Left kidney (tissue), 2 donors: ENCODE data around the gene MACIR. TPM values are rescaled to one million over a fixed set of nuclear protein-coding genes. Genes with fewer than 3 reads are reported as not detected.

Experiments used
- DNase-seq: peaks from one replicate; pipeline ENCODE4 v3.0.0-alpha.2; 2013
- polyA plus RNA-seq: library from polyadenylated mRNA; unstranded; fragments of 120-200 nt; gene quantifications from one replicate; pipeline ENCODE4 v1.2.1, GENCODE V29; 2013; ENCODE audit not compliant: insufficient read length

MACIR gene
- polyA plus RNA-seq, 1 donor = 19.8 TPM

GRCh38 chr5:103289024-103289423 is 30.5 kb downstream of the MACIR start:
- DNase-seq = no peak

- no peak for DNase-seq
These were observed 32.3 kb downstream of the MACIR start for GRCh38 chr5:103290846-103291245.

GRCh38 chr5:103291606-103292005 is 33.0 kb downstream of the MACIR start:
- no peak for DNase-seq

- DNase-seq = no peak
These were observed 34.5 kb downstream of the MACIR start for GRCh38 chr5:103293099-103293498.

GRCh38 chr5:103293719-103294118 is 35.2 kb downstream of the MACIR start:
- no peak for DNase-seq

DNA sequence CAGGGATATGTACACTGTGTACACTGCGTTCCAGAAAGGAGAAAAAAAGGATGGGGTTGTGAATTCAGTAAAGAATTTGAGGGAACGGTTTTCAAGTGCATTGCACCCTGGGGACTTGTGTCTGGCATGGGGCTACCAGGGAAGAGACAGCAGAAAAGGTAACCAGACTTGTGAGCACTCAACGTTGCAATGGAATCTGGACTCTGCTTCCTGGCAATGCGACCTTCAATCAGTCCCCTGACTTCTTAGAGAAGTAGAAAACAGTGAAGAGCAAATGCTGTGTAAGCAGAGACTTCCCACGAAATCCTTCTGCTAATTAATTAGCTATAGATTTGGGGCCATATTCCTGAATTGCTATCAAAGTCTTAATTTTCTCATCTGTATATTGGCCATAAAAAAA is 36.3 kb downstream of the MACIR start:
- no peak for DNase-seq

DNA sequence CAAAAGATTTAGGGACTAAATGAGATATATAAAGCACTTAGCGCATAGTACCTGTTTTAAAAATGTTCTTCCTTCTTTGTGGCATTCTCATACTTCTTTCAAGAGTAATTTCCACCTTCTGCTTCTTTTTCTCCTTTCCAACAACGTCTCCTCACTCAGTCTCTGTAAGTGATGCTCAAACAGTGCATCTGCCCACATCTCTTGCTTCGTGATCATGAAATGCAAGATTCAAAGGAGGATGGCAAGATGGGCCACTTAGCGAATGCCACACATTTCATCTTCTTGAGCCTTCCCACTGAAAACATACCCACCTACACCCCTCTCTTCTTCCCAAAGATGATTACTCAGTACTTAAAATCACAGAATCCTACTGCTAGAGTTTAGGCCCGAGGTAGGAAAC is 36.9 kb downstream of the MACIR start:
- no peak for DNase-seq

GRCh38 chr5:103295871-103296270 is 37.3 kb downstream of the MACIR start:
- DNase-seq = no peak

DNA sequence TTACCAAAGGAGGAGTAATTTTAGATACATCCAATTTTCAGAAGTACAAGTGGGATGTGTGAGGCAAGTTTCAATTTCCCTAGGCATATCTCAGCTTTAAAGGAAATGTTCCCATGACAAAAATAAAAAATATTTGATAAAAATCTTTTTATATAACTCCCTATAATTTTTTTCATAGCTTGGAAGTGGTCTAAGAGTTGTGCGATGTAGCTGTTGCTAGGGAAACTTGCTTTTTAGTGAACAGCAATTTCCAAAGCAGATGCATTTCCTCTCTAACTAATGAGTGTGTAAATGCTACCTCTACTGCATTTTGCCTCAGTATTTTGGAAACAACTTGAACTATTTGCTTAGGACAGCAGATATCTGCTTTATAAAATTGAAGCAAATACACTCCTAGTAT is 39.6 kb downstream of the MACIR start:
- DNase-seq = no peak

- DNase-seq = no peak
These were observed 40.1 kb downstream of the MACIR start for GRCh38 chr5:103298607-103299188.

DNA sequence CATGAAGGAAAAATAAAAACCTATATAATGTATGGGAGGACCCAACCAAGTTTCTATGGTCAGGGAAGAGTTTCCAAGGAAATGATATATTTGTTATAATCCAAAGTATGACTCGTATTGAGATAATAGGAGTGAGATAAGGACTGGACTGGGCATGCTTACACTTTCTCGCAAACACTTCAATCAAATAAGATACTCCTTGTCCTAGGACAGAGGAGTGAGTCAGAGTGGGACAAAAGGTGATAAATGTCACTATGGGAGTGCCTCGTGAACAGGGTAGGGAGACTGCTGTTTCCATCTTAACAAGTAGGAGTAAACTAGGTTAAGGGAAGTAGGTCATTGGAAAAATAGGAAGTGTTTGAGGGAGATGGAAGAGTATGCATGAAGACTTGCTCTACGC is 47.2 kb downstream of the MACIR start:
- no peak for DNase-seq

- DNase-seq = no peak
These were observed 48.9 kb downstream of the MACIR start for GRCh38 chr5:103307470-103307869.

DNA sequence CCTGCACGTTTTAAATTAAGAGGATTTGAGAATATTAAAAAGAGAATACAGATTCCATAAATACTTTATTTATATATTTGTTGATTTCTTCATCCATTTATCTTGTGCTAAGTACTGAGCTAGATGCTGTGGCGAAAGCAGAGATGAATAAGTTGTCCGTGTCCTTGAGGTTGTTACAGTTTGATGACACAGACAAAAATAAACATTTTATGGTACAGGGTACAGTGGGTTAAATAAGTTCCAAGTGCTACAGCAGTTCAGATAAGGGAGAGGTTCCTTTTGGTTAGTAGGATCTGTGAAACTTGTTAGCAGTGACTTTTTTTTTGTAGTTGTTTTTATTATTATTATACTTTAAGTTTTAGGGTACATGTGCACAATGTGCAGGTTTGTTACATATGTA is 50.2 kb downstream of the MACIR start:
- DNase-seq = no peak

- DNase-seq = no peak
These were observed 54.5 kb downstream of the MACIR start for GRCh38 chr5:103313056-103313455.

DNA sequence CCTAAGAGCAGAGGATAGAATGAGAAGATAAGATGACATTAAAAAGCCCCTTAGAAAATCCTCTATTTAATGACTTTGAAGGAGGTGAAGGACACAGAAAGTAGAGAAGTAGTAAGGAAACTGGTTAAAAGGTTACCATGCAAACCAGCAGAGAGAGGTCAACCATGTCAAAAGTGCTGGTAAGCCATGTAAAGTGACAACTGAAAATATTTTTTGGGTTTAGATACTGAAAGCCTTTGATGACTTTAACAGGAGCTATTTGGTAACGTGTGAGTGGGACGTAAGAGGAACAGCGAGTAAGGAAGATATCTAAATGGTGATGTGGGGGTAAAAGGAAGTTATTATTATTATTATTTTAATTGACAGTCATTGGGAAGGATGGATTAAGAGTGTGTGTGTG is 56.9 kb downstream of the MACIR start:
- no peak for DNase-seq

- DNase-seq = no peak
These were observed 68.9 kb downstream of the MACIR start for GRCh38 chr5:103327451-103327850.

DNA sequence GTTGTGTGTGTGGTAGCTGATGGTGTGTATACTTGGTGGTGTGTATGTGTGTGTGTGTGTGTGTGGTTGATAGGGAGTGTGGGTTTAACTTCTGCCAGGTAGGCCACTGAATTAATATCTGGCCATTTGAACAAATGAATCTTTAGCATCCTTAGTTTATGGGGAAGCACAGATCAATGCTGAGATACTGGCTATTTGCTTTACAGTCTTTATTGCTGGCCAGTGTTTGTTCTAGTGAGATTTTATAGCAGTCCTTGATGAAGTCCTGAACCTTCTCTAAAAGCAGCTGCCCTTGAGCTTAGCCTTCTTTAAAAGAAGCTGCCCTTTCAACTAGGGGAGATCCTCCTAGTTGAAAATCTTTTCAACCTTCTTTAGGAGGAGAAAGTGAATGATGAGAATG is 69.3 kb downstream of the MACIR start:
- DNase-seq = no peak

Other genes with a start within 250 kb of the MACIR start
- 14.3 TPM for gene GIN1, start 138.6 kb upstream of the MACIR start, polyA plus RNA-seq
- gene PPIP5K2, start 138.5 kb upstream of the MACIR start, polyA plus RNA-seq = 108 TPM